NCI-H146 (cell line): Measurements from ENCODE around the gene EPHB1.
"Not testable (repeated sequence)": the region's sequence is repeated elsewhere in the genome, so short reads cannot be mapped to it uniquely, and the experiment has no call there.

Source experiments
- DNase-seq: peaks from one replicate; lab custom pipeline; 2025; lab: John Stamatoyannopoulos, UW

Gene EPHB1

GRCh38 chr3:134955874-134956273 is 160.8 kb downstream of the EPHB1 start:
- no peak for DNase-seq

GRCh38 chr3:134956395-134956794 is 161.3 kb downstream of the EPHB1 start:
- no peak for DNase-seq

- no peak for DNase-seq
Measured at GRCh38 chr3:134956844-134957243, 161.8 kb downstream of the EPHB1 start.

- DNase-seq: no peak
Measured at GRCh38 chr3:134959516-134959915, 164.5 kb downstream of the EPHB1 start.

- no peak for DNase-seq
Measured at GRCh38 chr3:134964226-134964625, 169.2 kb downstream of the EPHB1 start.

- peak; percentile 90 for DNase-seq
Measured at GRCh38 chr3:134965865-134966481, 170.9 kb downstream of the EPHB1 start.

- DNase-seq: no peak
Measured at GRCh38 chr3:134970895-134971294, 175.8 kb downstream of the EPHB1 start.

- peak; percentile 24 for DNase-seq
Measured at GRCh38 chr3:134971306-134971705, 176.2 kb downstream of the EPHB1 start.

GRCh38 chr3:134971907-134972306 is 176.8 kb downstream of the EPHB1 start:
- DNase-seq: not testable (repeated sequence)

- DNase-seq: no peak
Measured at GRCh38 chr3:134972836-134973455, 177.9 kb downstream of the EPHB1 start.

GRCh38 chr3:134974624-134975023 is 179.6 kb downstream of the EPHB1 start:
- DNase-seq: no peak

- DNase-seq: peak; percentile 18
Measured at GRCh38 chr3:134976948-134977347, 181.9 kb downstream of the EPHB1 start.

- DNase-seq: peak; percentile 59
Measured at GRCh38 chr3:134978658-134979057, 183.6 kb downstream of the EPHB1 start.

GRCh38 chr3:134985864-134986715 is 191.0 kb downstream of the EPHB1 start:
- DNase-seq: no peak

- DNase-seq: no peak
Measured at GRCh38 chr3:134988666-134989065, 193.6 kb downstream of the EPHB1 start.

- peak; percentile 72 for DNase-seq
Measured at GRCh38 chr3:134991003-134991402, 195.9 kb downstream of the EPHB1 start.

- peak; percentile 36 for DNase-seq
Measured at GRCh38 chr3:134991472-134992010, 196.5 kb downstream of the EPHB1 start.

- DNase-seq: no peak
Measured at GRCh38 chr3:134992180-134992579, 197.1 kb downstream of the EPHB1 start.

- DNase-seq: no peak
Measured at GRCh38 chr3:134992586-134992985, 197.5 kb downstream of the EPHB1 start.

GRCh38 chr3:134993011-134993410 is 198.0 kb downstream of the EPHB1 start:
- no peak for DNase-seq

GRCh38 chr3:134998158-134998557 is 203.1 kb downstream of the EPHB1 start:
- DNase-seq: no peak

GRCh38 chr3:134998855-134999254 is 203.8 kb downstream of the EPHB1 start:
- DNase-seq: no peak

GRCh38 chr3:135000465-135000864 is 205.4 kb downstream of the EPHB1 start:
- DNase-seq: peak; percentile 91
